Fibroblast of lung (primary cell): ENCODE data around the gene TMEM140.

Experiments
- CTCF ChIP-seq, 2 donors: IDR thresholded peaks in 1 of 2; conservative IDR thresholded peaks in 1 of 2; 1 replicate in 1 of 2; 2 replicates in 1 of 2; pipeline ENCODE4 v1.5.1; 2011 to 2012; ENCODE audit warnings: low read length in 2 of 2, control low read depth in 1 of 2, inconsistent platforms in 1 of 2, low read depth in 1 of 2, mild to moderate bottlenecking in 1 of 2
- EZH2 ChIP-seq: IDR thresholded peaks from 2 replicates; pipeline ENCODE4 v1.5.1; 2012; ENCODE audit warnings: low read length, control low read depth, mild to moderate bottlenecking; ENCODE audit errors: missing control alignments

GRCh38 chr7:135205850-135206249 lies 58.0 kb downstream of the TMEM140 start:
- TF ChIP-seq EZH2 (no peak), CTCF (conservative IDR thresholded peaks at IDR 0.05 in 1 of 2, IDR thresholded peaks at IDR 0.05 in 1 of 2; ENCODE audit: low read depth in 1 of 2, low read length in 2 of 2) (no peak)
